Panc1 (cell line): Measurements from ENCODE around the gene DMGDH. TPM values are rescaled to one million over a fixed set of nuclear protein-coding genes. Genes with fewer than 3 reads are reported as not detected.

Experiments
- ATAC-seq: fragments of 200-7000 bp; cut with Tn5 transposase; 2 replicates; pipeline ENCODE4 v1.9.1; 2020; ENCODE audit warnings: mild to moderate bottlenecking, moderate library complexity
- BruUV-seq: library from RNA; stranded (reverse); fragments of 400-500 nt; replicated peaks from 2 replicates; lab custom pipeline; 2021; lab: Mats Ljungman, UMichigan
- CTCF ChIA-PET: fragments of 300-600 bp; sonication (Branson Sonifier 250); formaldehyde crosslinking; loops from one replicate; lab custom pipeline; 2022; ENCODE audit warnings: antibody characterized with exemption; lab: Charles Lee
- POLR2A ChIA-PET: fragments of 300-600 bp; sonication (Branson Sonifier 250); formaldehyde crosslinking; loops from one replicate; lab custom pipeline; 2022; ENCODE audit warnings: antibody characterized with exemption; lab: Charles Lee
- DNase-seq: peaks from one replicate; pipeline ENCODE4 v3.0.0-alpha.2; 2010; ENCODE audit warnings: low read depth, low spot score
- H3K27ac ChIP-seq: 2 replicates; pipeline ENCODE4 v1.5.1; 2011; ENCODE audit warnings: mild to moderate bottlenecking, low read length, inconsistent platforms
- H3K27me3 ChIP-seq: fragments of 200-500 bp; sonication (Bioruptor generic); 2 replicates; pipeline ENCODE4 v1.6.0; 2014; ENCODE audit warnings: low read length, inconsistent platforms; ENCODE audit not compliant: control insufficient read depth, insufficient read depth
- H3K36me3 ChIP-seq: fragments of 200-500 bp; sonication (Bioruptor generic); 2 replicates; pipeline ENCODE4 v1.5.1; 2014; ENCODE audit warnings: inconsistent platforms, mild to moderate bottlenecking, low read length, moderate library complexity; ENCODE audit not compliant: control insufficient read depth, insufficient read depth
- H3K4me1 ChIP-seq: 2 replicates; pipeline ENCODE4 v1.5.1; 2011; ENCODE audit warnings: inconsistent platforms, mild to moderate bottlenecking, low read length, moderate library complexity; ENCODE audit not compliant: control insufficient read depth, insufficient read depth
- H3K4me3 ChIP-seq, 2 experiments: 2 replicates each; pipeline ENCODE4 v1.5.1; 2011 to 2012; ENCODE audit warnings: low read depth in 2 of 2, low read length in 2 of 2, mild to moderate bottlenecking in 2 of 2, inconsistent platforms in 1 of 2, moderate library complexity in 1 of 2
- H3K9me3 ChIP-seq: fragments of 200-500 bp; sonication (Bioruptor generic); 2 replicates; pipeline ENCODE4 v1.5.1; 2014; ENCODE audit warnings: low read depth, mild to moderate bottlenecking, inconsistent platforms, low read length, moderate library complexity; ENCODE audit not compliant: control insufficient read depth, insufficient read depth
- CTCF ChIP-seq: fragments of 450-650 bp; IDR thresholded peaks from 2 replicates; pipeline ENCODE4 v1.5.1; 2017; ENCODE audit warnings: mild to moderate bottlenecking
- POLR2AphosphoS5 ChIP-seq: IDR thresholded peaks from 2 replicates; pipeline ENCODE4 v1.6.1; 2012; ENCODE audit warnings: mild to moderate bottlenecking, low read depth, low read length, moderate library complexity
- SIN3A ChIP-seq: IDR thresholded peaks from 2 replicates; pipeline ENCODE4 v1.6.1; 2012; ENCODE audit warnings: low read depth, mild to moderate bottlenecking, low read length, moderate library complexity, borderline replicate concordance; ENCODE audit not compliant: insufficient read depth
- TCF7L2 ChIP-seq: IDR thresholded peaks from 2 replicates; pipeline ENCODE4 v1.6.1; 2011; ENCODE audit warnings: mild to moderate bottlenecking, low read depth, low read length, inconsistent platforms
- in situ Hi-C: cut with HindIII; loops from 2 replicates; pipeline ENCODE4 v1.10.0; 2016; ENCODE audit warnings: low sequenced_read_pairs, low pct_unique_long_range_greater_than_20kb
- intact Hi-C: fragments of 100-400 bp; cut with micrococcal nuclease; formaldehyde crosslinking; loops from one replicate; pipeline ENCODE4 v1.10.0; 2022; ENCODE audit not compliant: unreplicated experiment
- total RNA-seq: library from RNA; stranded (reverse); gene quantifications from one replicate; pipeline ENCODE4 v1.2.1, GENCODE V29; 2021; ENCODE audit not compliant: unreplicated experiment
- TF ChIP-seq, protein P1 (sequence below), 2 experiments: IDR thresholded peaks; 2 replicates each; pipeline ENCODE4 v1.6.1; 2011 to 2012; ENCODE audit warnings: low read depth in 2 of 2, control low read depth in 1 of 2, low read length in 1 of 2, mild to moderate bottlenecking in 1 of 2, moderate library complexity in 1 of 2; ENCODE audit not compliant: insufficient read depth in 1 of 2

The DMGDH gene
- total RNA-seq, 1 experiment from 2014 or later = 0.54 TPM

GRCh38 chr5:78959767-78960166 is 109.7 kb downstream of the DMGDH start:
- TF ChIP-seq, protein P1, sequence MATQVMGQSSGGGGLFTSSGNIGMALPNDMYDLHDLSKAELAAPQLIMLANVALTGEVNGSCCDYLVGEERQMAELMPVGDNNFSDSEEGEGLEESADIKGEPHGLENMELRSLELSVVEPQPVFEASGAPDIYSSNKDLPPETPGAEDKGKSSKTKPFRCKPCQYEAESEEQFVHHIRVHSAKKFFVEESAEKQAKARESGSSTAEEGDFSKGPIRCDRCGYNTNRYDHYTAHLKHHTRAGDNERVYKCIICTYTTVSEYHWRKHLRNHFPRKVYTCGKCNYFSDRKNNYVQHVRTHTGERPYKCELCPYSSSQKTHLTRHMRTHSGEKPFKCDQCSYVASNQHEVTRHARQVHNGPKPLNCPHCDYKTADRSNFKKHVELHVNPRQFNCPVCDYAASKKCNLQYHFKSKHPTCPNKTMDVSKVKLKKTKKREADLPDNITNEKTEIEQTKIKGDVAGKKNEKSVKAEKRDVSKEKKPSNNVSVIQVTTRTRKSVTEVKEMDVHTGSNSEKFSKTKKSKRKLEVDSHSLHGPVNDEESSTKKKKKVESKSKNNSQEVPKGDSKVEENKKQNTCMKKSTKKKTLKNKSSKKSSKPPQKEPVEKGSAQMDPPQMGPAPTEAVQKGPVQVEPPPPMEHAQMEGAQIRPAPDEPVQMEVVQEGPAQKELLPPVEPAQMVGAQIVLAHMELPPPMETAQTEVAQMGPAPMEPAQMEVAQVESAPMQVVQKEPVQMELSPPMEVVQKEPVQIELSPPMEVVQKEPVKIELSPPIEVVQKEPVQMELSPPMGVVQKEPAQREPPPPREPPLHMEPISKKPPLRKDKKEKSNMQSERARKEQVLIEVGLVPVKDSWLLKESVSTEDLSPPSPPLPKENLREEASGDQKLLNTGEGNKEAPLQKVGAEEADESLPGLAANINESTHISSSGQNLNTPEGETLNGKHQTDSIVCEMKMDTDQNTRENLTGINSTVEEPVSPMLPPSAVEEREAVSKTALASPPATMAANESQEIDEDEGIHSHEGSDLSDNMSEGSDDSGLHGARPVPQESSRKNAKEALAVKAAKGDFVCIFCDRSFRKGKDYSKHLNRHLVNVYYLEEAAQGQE (IDR thresholded peaks at IDR 0.05; ENCODE audit: insufficient read depth in 1 of 2, low read depth in 2 of 2, low read length in 1 of 2) = no peak
- TF ChIP-seq TCF7L2 = no peak
- H3K4me3 ChIP-seq = no peak overlapping the region
- no peaks in the 10 kb centered on the region for H3K27me3 ChIP-seq
- no peaks in the 10 kb centered on the region for H3K36me3 ChIP-seq
- no peak overlapping the region for H3K27ac ChIP-seq
- intact Hi-C loops (loop anchor here (10.0 kb wide), 1 partner anchor 55 kb away; no protein-coding TSS in a partner anchor), in situ Hi-C loops (no loop called here)
- H3K9me3 ChIP-seq = no peaks in the 10 kb centered on the region
- ATAC-seq (no peak), DNase-seq (no peak)
- no TSS peak for BruUV-seq
- CTCF ChIA-PET = no interaction called here
- POLR2A ChIA-PET = no interaction called here
- no peaks in the 10 kb centered on the region for H3K4me1 ChIP-seq

GRCh38 chr5:78958672-78959445 is 110.6 kb downstream of the DMGDH start:
- no peaks in the 10 kb centered on the region for H3K36me3 ChIP-seq
- H3K4me3 ChIP-seq = no peak overlapping the region
- POLR2A ChIA-PET = interaction anchor here (0.6 kb wide), 1 partner anchor 463 kb away, joined by 5 read pairs; no protein-coding TSS in a partner anchor
- no peak for DNase-seq
- H3K9me3 ChIP-seq = no peaks in the 10 kb centered on the region
- H3K27ac ChIP-seq = no peak overlapping the region
- ATAC-seq = no peak
- intact Hi-C loops (no loop called here), in situ Hi-C loops (no loop called here)
- no peaks in the 10 kb centered on the region for H3K27me3 ChIP-seq
- CTCF ChIA-PET = no interaction called here
- no TSS peak for BruUV-seq
- H3K4me1 ChIP-seq = no peaks in the 10 kb centered on the region
- TF ChIP-seq TCF7L2 (no peak), POLR2AphosphoS5 (no peak), SIN3A (no peak), CTCF (no peak)
- TF ChIP-seq, protein P1 (IDR thresholded peaks at IDR 0.05; ENCODE audit: insufficient read depth in 1 of 2, low read depth in 2 of 2, low read length in 1 of 2) = no peak
